Central memory CD8-positive, alpha-beta T cell (primary cell): Measurements from ENCODE around the gene LRRC45.
A peak's percentile ranks its signal among the peaks of the same experiment; 100 is the strongest.

ENCODE experiments used
- ATAC-seq: fragments of 150-1000 bp; cut with Tn5 transposase; replicated peaks from 2 replicates; pipeline ENCODE4 v1.10.0; 2022; ENCODE audit warnings: mild to moderate bottlenecking, moderate FRiP score, moderate number of reproducible peaks; ENCODE audit not compliant: poor library complexity, severe bottlenecking; ENCODE audit errors: extremely low read depth
- DNase-seq, 2 donors: peaks; one replicate each; pipeline ENCODE4 v3.0.0; 2021; ENCODE audit warnings: low spot score in 2 of 2
- H3K27ac Mint-ChIP-seq: one replicate; pipeline ENCODE4 v1.8.0; 2022; ENCODE audit warnings: low read depth, mild to moderate bottlenecking, moderate library complexity, mixed read lengths
- H3K27me3 Mint-ChIP-seq: one replicate; pipeline ENCODE4 v1.8.0; 2022; ENCODE audit warnings: mixed read lengths
- H3K36me3 Mint-ChIP-seq: one replicate; pipeline ENCODE4 v1.8.0; 2022; ENCODE audit warnings: mild to moderate bottlenecking, moderate library complexity, mixed read lengths; ENCODE audit not compliant: insufficient read depth
- H3K4me1 Mint-ChIP-seq: one replicate; pipeline ENCODE4 v1.8.0; 2022; ENCODE audit warnings: mixed read lengths
- H3K4me3 Mint-ChIP-seq: one replicate; pipeline ENCODE4 v1.8.0; 2022; ENCODE audit warnings: mild to moderate bottlenecking, moderate library complexity, mixed read lengths
- H3K9me3 Mint-ChIP-seq: one replicate; pipeline ENCODE4 v1.8.0; 2022; ENCODE audit warnings: mixed read lengths

The LRRC45 gene

GRCh38 chr17:82042649-82043048, 19.5 kb downstream of the LRRC45 start:
- H3K4me3 Mint-ChIP-seq: no peak overlapping the region
- no peak overlapping the region for H3K27ac Mint-ChIP-seq
- ATAC-seq (no peak), DNase-seq (no peak)
- no peaks in the 10 kb centered on the region for H3K9me3 Mint-ChIP-seq
- no peaks in the 10 kb centered on the region for H3K27me3 Mint-ChIP-seq
- peaks cover 5% of the 10 kb centered on the region for H3K4me1 Mint-ChIP-seq
- H3K36me3 Mint-ChIP-seq: peaks cover 3% of the 10 kb centered on the region

- ATAC-seq (no peak), DNase-seq (no peak)
- no peak overlapping the region for H3K27ac Mint-ChIP-seq
- H3K9me3 Mint-ChIP-seq: no peaks in the 10 kb centered on the region
- no peak overlapping the region for H3K4me3 Mint-ChIP-seq
- no peaks in the 10 kb centered on the region for H3K27me3 Mint-ChIP-seq
- no peaks in the 10 kb centered on the region for H3K4me1 Mint-ChIP-seq
- peaks cover 3% of the 10 kb centered on the region for H3K36me3 Mint-ChIP-seq
These were observed 20.4 kb downstream of the LRRC45 start for GRCh38 chr17:82043507-82043906.

- Mint-ChIP-seq H3K36me3 (peaks cover 3% of the 10 kb centered on the region), H3K27ac (no peak overlapping the region), H3K4me3 (no peak overlapping the region), H3K9me3 (no peaks in the 10 kb centered on the region), H3K27me3 (no peaks in the 10 kb centered on the region), H3K4me1 (peaks cover 4% of the 10 kb centered on the region)
- no peak for DNase-seq
- no peak for ATAC-seq
These were observed 22.9 kb downstream of the LRRC45 start for GRCh38 chr17:82045936-82046484.

DNA sequence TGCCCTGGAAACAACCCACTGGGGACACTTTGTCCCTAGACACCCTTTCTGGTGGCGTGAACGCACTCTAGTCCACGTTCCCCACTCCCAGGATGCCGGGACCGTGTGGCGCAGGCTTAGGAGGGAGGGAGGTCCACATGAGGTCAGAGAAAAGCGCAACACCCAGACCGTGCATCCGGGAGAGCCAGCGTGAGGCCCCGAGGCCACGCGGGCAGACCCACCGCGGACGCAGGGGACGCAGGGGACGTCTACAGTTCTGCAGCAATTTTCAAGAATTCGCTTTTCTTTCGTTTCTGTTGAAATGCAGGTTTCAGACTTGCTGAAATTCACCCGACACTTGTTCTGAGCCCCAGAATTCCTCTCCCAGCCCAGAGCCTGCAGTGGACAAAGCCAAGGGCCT, 23.8 kb downstream of the LRRC45 start:
- Mint-ChIP-seq H3K9me3 (no peaks in the 10 kb centered on the region), H3K27ac (no peak overlapping the region), H3K36me3 (peaks cover 3% of the 10 kb centered on the region), H3K4me1 (peaks cover 5% of the 10 kb centered on the region), H3K4me3 (no peak overlapping the region), H3K27me3 (no peaks in the 10 kb centered on the region)
- DNase-seq: no peak
- no peak for ATAC-seq

DNA sequence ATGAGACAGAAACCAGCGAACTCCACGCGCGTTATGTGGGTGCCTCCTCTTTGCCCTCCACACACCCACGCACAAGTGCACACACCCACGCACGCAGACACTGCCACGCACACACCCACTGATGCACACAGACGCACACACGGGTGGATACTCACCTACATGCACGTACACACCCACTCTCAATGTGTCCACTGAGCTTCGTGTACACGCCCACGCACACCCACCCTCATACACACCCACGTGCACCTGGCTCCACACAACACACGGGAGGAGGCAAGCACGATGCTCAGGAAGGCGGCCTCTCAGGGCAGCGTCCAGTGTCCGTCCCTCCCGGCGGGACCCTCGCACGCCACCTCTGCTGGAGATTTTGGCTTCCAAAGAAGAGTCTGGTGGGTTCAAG, 24.3 kb downstream of the LRRC45 start:
- no peak overlapping the region for H3K4me3 Mint-ChIP-seq
- peaks cover 5% of the 10 kb centered on the region for H3K4me1 Mint-ChIP-seq
- H3K27ac Mint-ChIP-seq: no peak overlapping the region
- H3K36me3 Mint-ChIP-seq: peaks cover 3% of the 10 kb centered on the region
- no peak for ATAC-seq
- DNase-seq: no peak
- no peaks in the 10 kb centered on the region for H3K9me3 Mint-ChIP-seq
- H3K27me3 Mint-ChIP-seq: no peaks in the 10 kb centered on the region

DNA sequence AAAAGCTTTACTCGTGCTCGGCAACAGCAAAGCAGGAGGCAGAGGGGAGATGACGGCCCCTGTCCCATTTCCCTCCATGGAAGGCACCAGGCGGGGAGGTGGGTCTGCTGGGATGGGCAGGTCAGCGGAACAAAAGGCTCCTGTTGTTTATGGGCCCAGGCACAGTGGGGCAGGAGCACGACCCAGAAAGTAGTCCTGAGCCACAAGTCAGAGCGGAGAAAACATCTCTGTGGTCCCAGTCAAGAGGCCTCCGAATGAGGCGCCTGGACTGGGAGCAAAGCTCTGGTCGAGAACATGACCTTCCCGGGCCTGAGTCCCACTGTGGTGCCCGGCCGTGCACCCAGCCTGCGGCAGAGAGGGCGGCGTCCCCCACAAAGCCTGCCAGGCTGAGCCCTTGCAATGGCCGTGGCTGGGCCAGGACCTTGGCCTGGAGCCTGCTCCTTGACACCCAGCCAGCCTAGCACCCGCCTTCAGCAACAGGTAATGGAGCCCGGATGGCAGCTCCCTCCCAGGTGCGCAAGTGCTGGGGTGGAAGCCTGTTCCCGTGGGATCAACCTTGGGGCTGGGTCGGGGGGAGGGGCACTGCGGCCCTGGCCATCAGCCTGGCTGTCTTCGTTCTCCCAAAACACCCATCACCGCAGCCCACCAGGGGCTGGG, 24.9 kb downstream of the LRRC45 start:
- Mint-ChIP-seq H3K27ac (peak overlapping the region; percentile 80), H3K4me1 (peaks cover 5% of the 10 kb centered on the region), H3K36me3 (peaks cover 3% of the 10 kb centered on the region), H3K4me3 (no peak overlapping the region), H3K27me3 (no peaks in the 10 kb centered on the region), H3K9me3 (no peaks in the 10 kb centered on the region)
- DNase-seq (no peak), ATAC-seq (no peak)

- Mint-ChIP-seq H3K27me3 (no peaks in the 10 kb centered on the region), H3K27ac (peak overlapping the region; percentile 80), H3K4me1 (peaks cover 5% of the 10 kb centered on the region), H3K36me3 (peaks cover 3% of the 10 kb centered on the region), H3K4me3 (no peak overlapping the region), H3K9me3 (no peaks in the 10 kb centered on the region)
- no peak for ATAC-seq
- DNase-seq: no peak
These were observed 25.5 kb downstream of the LRRC45 start for GRCh38 chr17:82048571-82048971.

GRCh38 chr17:82049106-82049505, 26.0 kb downstream of the LRRC45 start:
- Mint-ChIP-seq H3K27ac (no peak overlapping the region), H3K9me3 (no peaks in the 10 kb centered on the region), H3K4me1 (peaks cover 5% of the 10 kb centered on the region), H3K4me3 (no peak overlapping the region), H3K27me3 (no peaks in the 10 kb centered on the region), H3K36me3 (peaks cover 3% of the 10 kb centered on the region)
- DNase-seq (no peak), ATAC-seq (no peak)

- DNase-seq (no peak), ATAC-seq (no peak)
- Mint-ChIP-seq H3K27ac (no peak overlapping the region), H3K4me1 (peaks cover 5% of the 10 kb centered on the region), H3K27me3 (no peaks in the 10 kb centered on the region), H3K36me3 (peaks cover 3% of the 10 kb centered on the region), H3K9me3 (no peaks in the 10 kb centered on the region), H3K4me3 (no peak overlapping the region)
These were observed 26.4 kb downstream of the LRRC45 start for GRCh38 chr17:82049521-82049971.

DNA sequence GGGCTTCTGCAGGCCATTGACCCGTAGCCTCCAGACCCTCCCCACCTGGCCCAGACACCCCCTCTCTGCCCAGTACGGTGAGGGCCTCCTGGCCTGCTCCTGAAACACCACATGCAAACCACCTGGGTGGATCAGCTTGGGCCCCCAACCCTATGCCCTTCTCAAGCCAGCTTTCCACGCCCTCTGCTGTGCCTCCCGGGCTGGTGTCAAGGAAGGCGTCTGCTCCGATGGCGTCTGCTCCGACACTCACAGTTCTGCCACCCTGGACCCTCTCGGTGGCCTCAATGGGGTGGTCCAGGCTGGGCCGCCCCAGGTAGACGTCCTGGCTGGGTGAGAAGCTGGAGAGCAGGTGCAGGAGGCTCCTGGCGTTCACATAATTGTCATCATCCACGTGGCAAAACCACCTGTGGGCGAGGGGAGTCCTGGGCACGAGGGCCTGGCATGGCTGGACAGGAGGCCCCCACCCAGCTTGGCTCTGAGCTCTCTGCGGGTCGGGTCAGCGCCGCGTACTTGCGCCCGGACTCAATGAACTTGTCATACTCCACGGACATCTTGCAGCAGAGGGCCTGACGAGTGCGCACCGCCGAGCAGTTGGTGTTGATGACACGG, 27.2 kb downstream of the LRRC45 start:
- H3K4me3 Mint-ChIP-seq: peak overlapping the region; percentile 86
- H3K36me3 Mint-ChIP-seq: peaks cover 3% of the 10 kb centered on the region
- no peaks in the 10 kb centered on the region for H3K9me3 Mint-ChIP-seq
- H3K4me1 Mint-ChIP-seq: peaks cover 5% of the 10 kb centered on the region
- H3K27ac Mint-ChIP-seq: peak overlapping the region; percentile 51
- no peak for ATAC-seq
- no peaks in the 10 kb centered on the region for H3K27me3 Mint-ChIP-seq
- DNase-seq: no peak

- peak overlapping the region; percentile 86 for H3K4me3 Mint-ChIP-seq
- ATAC-seq (peak; percentile 8), DNase-seq (no peak)
- peaks cover 5% of the 10 kb centered on the region for H3K36me3 Mint-ChIP-seq
- H3K9me3 Mint-ChIP-seq: no peaks in the 10 kb centered on the region
- no peaks in the 10 kb centered on the region for H3K27me3 Mint-ChIP-seq
- H3K4me1 Mint-ChIP-seq: peaks cover 5% of the 10 kb centered on the region
- H3K27ac Mint-ChIP-seq: peak overlapping the region; percentile 51
These were observed 27.9 kb downstream of the LRRC45 start for GRCh38 chr17:82050761-82051641.

- H3K4me1 Mint-ChIP-seq: peaks cover 5% of the 10 kb centered on the region
- H3K27ac Mint-ChIP-seq: peak within 1 kb of the TSS; percentile 51
- no peaks in the 10 kb centered on the region for H3K27me3 Mint-ChIP-seq
- peak; percentile 55 for DNase-seq
- peak; percentile 87 for ATAC-seq
- H3K36me3 Mint-ChIP-seq: peaks cover 8% of the 10 kb centered on the region
- H3K4me3 Mint-ChIP-seq: peak within 1 kb of the TSS; percentile 86
- no peaks in the 10 kb centered on the region for H3K9me3 Mint-ChIP-seq
These were observed 28.9 kb downstream of the LRRC45 start, which contains the start of the genes GPS1 and RFNG for GRCh38 chr17:82051776-82052637. GPS1 (plus strand) TSS chr17:82051898; CDS start chr17:82051932, 34 bp downstream. RFNG (minus strand) TSS chr17:82051811; CDS start chr17:82051766, 45 bp downstream.
